ENCODE measurements around the gene ORM2. TPM values are rescaled to one million over a fixed set of nuclear protein-coding genes. Genes with fewer than 3 reads are reported as not detected.
A peak's percentile ranks its signal among the peaks of the same experiment; 100 is the strongest.
"Not testable (repeated sequence)": the region's sequence is repeated elsewhere in the genome, so short reads cannot be mapped to it uniquely, and the experiment has no call there.

ORM2 gene
- total and polyA plus RNA-seq, 2 of the 13 experiments (the other 11 are each of a cell fraction or from before 2014, with no cell fraction given): 565 to 824 TPM

DNA sequence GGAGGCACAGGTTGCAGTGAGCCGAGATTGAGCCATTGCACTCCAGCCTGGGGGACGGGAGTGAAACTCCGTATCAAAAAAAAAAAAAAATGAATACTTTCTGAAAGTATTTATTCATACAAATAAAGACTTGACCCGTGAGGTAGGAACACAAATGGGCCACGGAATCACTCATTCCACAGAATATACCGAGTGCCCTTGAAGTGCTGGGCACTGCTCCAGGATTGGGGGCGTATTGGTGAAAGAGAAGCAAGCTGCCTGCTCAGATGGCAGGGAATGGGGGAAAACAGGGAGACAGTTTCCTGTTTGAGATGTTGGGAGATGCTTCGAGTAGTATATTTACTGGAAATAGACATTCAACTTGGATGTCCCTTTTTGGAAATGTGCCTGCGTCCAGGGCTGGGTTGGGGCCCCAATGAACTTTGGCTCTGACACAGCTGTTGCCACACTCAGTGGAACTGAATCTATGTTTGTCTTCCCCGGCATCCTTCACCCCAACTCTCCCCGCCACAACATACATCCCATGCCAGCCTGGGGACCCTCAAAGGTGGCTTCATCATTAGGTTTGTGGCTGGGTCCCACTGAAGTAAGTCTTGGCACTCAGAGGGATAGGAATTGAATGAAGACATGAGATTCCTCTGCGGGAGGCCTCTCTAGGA is 7.4 kb upstream of the ORM2 start:
- H3K79me2 ChIP-seq (ENCODE audit: insufficient read depth, low read length): peaks cover 13% of the 10 kb centered on the region
- peak overlapping the region in 1 of 3 experiments; percentile 57; a peak in 3 of 6 replicates for H3K4me3 ChIP-seq (replicated peaks in 1 of 3; ENCODE audit: insufficient read depth in 1 of 3, low read depth in 2 of 3, low read length in 3 of 3)
- CTCF ChIA-PET (ENCODE audit: low intra/inter-chr PET ratio, low total read pairs); H3K36me3 ChIP-seq (replicated peaks in 1 of 2; ENCODE audit: control insufficient read depth in 1 of 2, insufficient read depth in 2 of 2, low read length in 2 of 2); H3K9me3 ChIP-seq (ENCODE audit: low read length); intact Hi-C loops (cut with micrococcal nuclease; ENCODE audit: unreplicated experiment); FAIRE-seq; H4K20me1 ChIP-seq (ENCODE audit: insufficient read depth, low read length); in situ Hi-C loops (cut with HindIII; ENCODE audit: extremely low pct_ligation_motif_present, low pct_unique_long_range_greater_than_20kb); H2AFZ ChIP-seq (ENCODE audit: low read length); H3K27me3 ChIP-seq (ENCODE audit: control insufficient read depth in 1 of 2, insufficient read depth in 2 of 2, low read length in 2 of 2); TF ChIP-seq CREM (CRISPR knock-in tag; IDR thresholded peaks at IDR 0.05); EP300 (CRISPR knock-in tag; IDR thresholded peaks at IDR 0.05; ENCODE audit: borderline replicate concordance); FOXP1 (IDR thresholded peaks at IDR 0.05): not testable (repeated sequence)
- POLR2A ChIA-PET: interaction anchor here (0.7 to 1.9 kb wide), 4 partner anchors 8 to 240 kb away, joined by 3 to 4 read pairs (median 4); partner anchors contain the start of gene KIF12
- H3K4me2 ChIP-seq (ENCODE audit: low read depth, low read length): peak overlapping the region; percentile 75
- 15% methylated on average over 11 of the region's 12 CpGs for WGBS (ENCODE audit: low lambda C conversion rate)
- H3K4me1 ChIP-seq (ENCODE audit: insufficient read depth, low read length): peaks cover 49% of the 10 kb centered on the region
- BruUV-seq (replicated peaks): TSS peak; percentile 50
- peak; percentile 75 for ATAC-seq
- peak overlapping the region; percentile 86 for H3K27ac ChIP-seq (ENCODE audit: extremely low read length, insufficient read depth, low read length)
- peak overlapping the region; percentile 43 for H3K9ac ChIP-seq (ENCODE audit: insufficient read depth, low read depth, low read length)
- DNase-seq (ENCODE audit: low spot score): peak; percentile 76
- peak; percentile 47; the same call in 1 of the 2 replicates for TF ChIP-seq ARID4A (CRISPR knock-in tag; IDR thresholded peaks at IDR 0.05; ENCODE audit: borderline replicate concordance)
- peak; percentile 43; the same call in 1 of the 2 replicates for TF ChIP-seq BCL6 (CRISPR knock-in tag; IDR thresholded peaks at IDR 0.05)
- peak; percentile 83 for TF ChIP-seq HNF4A (CRISPR knock-in tag; IDR thresholded peaks at IDR 0.05)
- TF ChIP-seq SRF (IDR thresholded peaks at IDR 0.05; ENCODE audit: low read depth, low read length): 0 out of 2 replicates have a peak, but pooled peaks have one; percentile 44
- 0 out of 4 replicates have a peak, but pooled peaks of 1 of the 2 experiments have one; percentile 23 for TF ChIP-seq POLR2A (IDR thresholded peaks at IDR 0.05; ENCODE audit: insufficient read depth in 1 of 2, low read depth in 2 of 2, low read length in 2 of 2)
- peak; percentile 33; the same call in 1 of the 2 replicates for TF ChIP-seq CREM (IDR thresholded peaks at IDR 0.05)
- 0 out of 2 replicates have a peak, but pooled peaks have one; percentile 48 for TF ChIP-seq GATAD2A (CRISPR knock-in tag; IDR thresholded peaks at IDR 0.05)
- peak; percentile 52; the same call in 1 of the 2 replicates for TF ChIP-seq PATZ1 (CRISPR knock-in tag; IDR thresholded peaks at IDR 0.05)
- TF ChIP-seq MED1 (CRISPR knock-in tag; IDR thresholded peaks at IDR 0.05): peak; percentile 56; the same call in 1 of the 2 replicates
- peak in 1 of 2 experiments; percentile 48; a peak in 1 of 4 replicates for TF ChIP-seq NR2F1 (CRISPR knock-in tag; IDR thresholded peaks at IDR 0.05)
- TF ChIP-seq EP300 (IDR thresholded peaks at IDR 0.05; ENCODE audit: low read depth in 2 of 2, low read length in 2 of 2): peak in 1 of 2 experiments; percentile 52; a peak in 1 of 4 replicates
- TF ChIP-seq RARA (CRISPR knock-in tag; IDR thresholded peaks at IDR 0.05): 0 out of 2 replicates have a peak, but pooled peaks have one; percentile 45
- peak; percentile 44; the same call in 1 of the 2 replicates for TF ChIP-seq FOXP1 (CRISPR knock-in tag; IDR thresholded peaks at IDR 0.05)
- TF ChIP-seq SAP130 (CRISPR knock-in tag; IDR thresholded peaks at IDR 0.05; ENCODE audit: low read depth): peak; percentile 55

Measured in HepG2 (cell line).